Activated CD4-positive, CD25-positive, alpha-beta regulatory T cell treated with anti-CD3 and anti-CD28 coated beads, Interleukin-2, amount 50 U/mL, for 16 hours (primary cell): Measurements from ENCODE around the gene RNASE4.
A peak's percentile ranks its signal among the peaks of the same experiment; 100 is the strongest.
"Not testable (repeated sequence)": the region's sequence is repeated elsewhere in the genome, so short reads cannot be mapped to it uniquely, and the experiment has no call there.

Experiments
- DNase-seq: peaks from one replicate; pipeline ENCODE4 v3.0.0-alpha.2; 2020; ENCODE audit warnings: low read depth, low spot score

Gene RNASE4, protein sequence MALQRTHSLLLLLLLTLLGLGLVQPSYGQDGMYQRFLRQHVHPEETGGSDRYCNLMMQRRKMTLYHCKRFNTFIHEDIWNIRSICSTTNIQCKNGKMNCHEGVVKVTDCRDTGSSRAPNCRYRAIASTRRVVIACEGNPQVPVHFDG

DNA sequence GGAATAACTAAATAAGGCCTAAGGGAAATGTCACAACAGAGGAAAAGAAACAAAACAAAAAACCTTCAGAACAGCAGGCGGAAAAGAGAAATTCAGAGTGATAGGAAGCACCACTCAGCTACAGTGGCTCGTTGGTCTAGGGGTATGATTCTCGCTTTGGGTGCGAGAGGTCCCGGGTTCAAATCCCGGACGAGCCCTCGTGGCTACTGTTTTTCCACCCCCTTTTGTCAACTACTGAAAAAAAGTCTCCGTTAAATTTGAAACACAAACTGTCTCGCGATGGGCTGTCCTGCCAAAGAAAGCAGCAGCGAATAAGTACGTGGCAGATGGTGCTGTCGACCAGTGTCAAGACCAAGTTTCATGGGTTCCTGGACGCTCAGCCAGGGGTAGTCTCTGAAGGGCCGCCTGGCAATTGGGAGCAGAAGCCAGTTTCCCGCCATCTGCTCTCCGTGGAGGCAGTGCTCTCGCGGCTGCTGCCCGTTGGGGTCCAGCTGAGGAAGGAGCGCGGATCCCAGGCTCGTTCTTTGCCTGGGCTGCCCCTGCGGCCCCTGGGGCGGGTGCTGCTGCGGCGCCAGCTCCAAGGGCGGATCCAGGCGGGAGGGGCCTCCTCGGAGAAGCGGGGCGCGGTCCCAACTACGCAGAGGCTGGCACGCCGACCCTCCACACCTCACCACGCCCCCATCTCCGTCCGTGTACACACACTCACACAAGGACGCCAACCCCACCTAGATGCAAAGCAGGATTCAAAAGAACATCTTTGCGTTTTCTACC lies at the start of gene RNASE4:
TSS of gene RNASE4 (plus strand) at position 670 of the 771 bp plus-strand sequence. CDS start 14,812 bp downstream, outside the sequence.
- DNase-seq = peak; percentile 65

DNA sequence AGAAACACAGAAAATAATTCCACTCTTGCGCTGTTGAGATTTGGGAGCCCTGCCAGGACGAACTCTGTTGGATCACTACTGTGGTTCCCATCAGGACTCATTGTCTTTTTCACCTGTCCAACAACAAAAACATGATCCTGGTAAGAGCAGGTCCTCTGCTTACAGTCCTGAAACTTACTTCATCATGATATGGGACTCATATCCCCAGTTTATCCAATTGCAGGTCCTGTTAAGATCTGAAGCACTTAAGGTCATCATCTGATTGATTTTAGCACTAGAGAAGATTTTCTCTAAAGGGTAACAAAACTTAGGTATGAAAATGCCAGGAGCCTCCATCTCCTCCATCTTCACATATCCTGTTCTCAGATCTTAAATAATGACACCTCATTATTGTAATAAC lies 42.8 kb upstream of the RNASE4 start, which contains the start of gene OR6S1:
TSS of gene OR6S1 (minus strand) at position 101 of the 400 bp plus-strand sequence. CDS start at position 101, 0 bp downstream.
- DNase-seq = no peak

DNA sequence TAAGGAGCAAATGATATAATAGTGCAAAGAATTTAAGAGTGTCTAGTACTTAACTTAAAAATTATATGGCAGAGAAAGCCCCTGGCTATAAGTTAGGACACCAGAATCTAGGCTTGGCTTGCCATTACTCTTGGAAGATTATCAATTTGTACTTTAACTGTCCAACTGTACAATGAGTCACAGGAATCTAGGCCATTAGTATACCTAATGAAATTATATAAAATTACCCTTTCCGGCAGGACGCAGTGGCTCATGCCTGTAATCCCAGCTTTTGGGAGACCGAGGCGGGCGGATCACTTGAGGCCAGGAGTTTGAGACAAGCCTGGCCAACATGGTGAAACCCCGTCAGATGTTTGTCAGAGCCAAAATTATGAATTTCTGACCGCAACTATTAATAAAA lies 42.2 kb upstream of the RNASE4 start:
- no peak for DNase-seq

DNA sequence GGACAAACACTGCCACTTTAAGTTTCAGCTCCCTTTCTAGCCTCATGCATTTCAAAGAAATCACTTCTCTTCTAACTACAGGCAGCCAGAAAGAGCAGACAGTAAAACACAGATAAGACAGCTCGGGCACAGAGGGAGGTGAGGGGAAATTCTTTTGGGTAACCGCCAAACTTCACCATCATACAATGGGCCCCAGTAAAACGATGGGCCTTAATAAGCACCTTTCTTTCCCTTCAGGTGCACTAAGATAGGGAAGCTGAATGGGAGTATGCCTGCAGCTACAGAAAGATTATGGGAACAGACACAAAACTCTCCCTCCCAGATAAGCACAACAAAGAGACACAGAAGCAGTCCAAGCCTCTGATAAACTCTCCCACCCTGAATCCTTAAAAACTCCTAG lies 41.6 kb upstream of the RNASE4 start:
- DNase-seq = not testable (repeated sequence)

DNA sequence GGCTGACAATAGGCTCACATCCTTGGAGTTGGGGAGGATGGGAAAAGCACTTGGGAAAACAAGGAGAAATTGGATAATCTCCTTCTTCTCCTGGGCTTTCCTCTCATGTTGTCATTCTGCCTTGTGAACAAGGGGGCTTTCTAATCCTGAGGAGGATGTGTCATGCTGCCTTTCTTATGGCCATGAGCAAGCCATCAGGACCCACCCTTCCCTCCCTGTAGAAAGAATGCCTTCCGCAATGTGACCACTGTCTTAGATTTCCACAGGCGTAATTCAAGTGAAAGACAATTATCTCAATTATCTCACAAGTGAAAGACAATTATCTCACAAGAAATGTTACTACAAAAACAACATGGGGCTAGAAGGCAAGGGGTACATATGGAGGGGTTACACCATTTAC lies 39.8 kb upstream of the RNASE4 start:
- DNase-seq = no peak

DNA sequence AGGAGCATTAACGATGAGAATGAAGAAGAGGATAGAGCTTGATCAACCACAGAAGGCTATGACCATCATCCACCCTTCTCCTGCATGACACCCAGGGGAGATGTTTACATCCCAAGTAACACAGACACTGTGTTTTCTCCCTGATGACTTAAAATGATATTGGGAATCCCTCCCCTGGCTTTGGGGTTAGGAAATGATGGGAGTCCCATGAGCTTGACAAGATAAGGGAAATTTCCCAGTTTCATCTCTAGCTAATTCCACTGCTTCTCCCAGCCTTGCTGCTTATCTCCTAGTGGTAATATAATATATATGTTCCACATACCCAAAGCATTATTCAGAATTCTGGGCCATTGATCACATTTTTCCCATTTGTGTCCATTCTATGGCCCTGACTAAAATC lies 38.9 kb upstream of the RNASE4 start:
- no peak for DNase-seq

DNA sequence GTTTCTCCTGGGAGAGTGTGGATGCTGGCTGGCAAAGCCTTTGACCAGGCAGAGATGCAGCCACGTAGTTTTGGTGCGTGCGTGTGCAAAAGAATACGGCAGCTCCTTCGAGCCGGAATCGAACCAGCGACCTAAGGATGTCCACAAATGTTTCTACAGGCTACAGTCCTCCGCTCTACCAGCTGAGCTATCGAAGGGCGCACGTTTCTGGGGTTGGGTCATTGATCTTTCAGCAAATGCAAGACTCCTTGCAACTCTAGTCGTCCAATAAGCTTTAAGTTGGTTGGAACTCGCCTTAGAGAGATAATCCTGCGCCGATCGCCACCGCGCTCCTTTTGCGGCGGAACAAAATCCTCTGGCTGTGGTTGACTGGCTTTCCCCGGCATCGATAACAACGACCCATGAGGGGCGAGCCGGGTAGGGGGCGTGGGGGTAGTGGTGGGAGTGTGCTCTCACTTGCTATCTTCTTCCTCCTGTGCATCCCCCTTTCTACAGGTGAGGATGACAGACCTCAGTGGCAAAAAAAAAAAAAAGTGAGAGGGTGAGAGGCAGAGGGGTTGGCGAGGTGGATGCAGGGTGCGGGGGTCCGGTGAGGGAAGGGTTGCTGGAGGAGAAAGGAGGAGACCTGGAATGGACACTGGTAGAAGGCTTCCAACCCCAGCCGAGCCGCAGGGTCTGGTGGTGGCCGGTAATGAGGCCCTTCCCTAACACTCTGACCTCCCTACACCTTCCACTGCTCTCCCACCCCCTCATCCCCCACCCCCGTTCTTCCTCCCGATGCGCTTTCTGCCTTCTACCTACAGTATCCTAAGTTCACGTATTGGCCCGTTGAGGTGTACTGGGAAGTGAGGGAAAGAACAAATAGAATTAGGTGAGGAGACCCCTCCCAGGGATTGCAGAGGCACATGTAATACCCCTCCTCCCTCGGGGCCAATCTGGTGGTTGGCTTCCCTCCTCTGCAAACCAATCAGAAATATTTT lies 31.1 kb upstream of the RNASE4 start:
- no peak for DNase-seq

DNA sequence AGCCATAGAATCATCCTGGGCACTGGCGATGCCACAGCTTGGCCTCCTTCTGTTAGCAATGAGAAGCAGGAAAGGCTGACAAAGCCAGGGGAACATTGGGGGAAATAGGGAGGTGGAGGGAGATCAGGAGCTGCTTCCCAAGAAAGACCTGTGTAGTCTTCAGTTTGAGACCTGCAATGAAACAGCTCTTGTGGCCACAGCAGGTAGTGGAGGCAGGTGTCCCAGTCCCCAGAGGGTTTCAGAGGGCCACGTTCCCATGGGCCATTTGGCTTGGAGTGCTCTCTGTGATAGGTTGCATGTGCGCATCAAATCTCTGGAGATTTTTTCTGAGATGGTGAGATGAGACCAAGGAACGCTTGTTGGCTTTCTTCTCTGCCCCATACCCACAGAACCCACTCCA lies 28.5 kb upstream of the RNASE4 start:
- DNase-seq = no peak

DNA sequence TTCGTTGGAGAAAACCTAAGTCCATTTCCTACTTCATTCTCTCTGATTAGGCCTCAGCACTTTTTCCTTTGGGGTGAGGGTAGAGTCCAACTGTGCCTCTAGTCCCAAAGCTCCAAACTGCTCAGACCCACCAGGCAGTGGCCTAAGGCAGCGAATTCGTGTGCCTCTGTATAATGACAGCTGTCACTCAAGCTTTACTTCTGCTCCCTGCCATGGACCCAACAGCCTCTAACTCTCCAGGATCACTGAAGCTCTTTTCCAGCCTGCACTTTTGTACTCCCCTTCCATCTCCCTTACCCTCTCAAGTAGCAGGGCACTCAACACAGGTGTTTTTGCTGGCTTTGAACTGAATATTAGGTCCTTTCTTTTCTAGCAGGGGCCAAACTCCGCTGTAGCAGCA lies 28.1 kb upstream of the RNASE4 start:
- DNase-seq = no peak

DNA sequence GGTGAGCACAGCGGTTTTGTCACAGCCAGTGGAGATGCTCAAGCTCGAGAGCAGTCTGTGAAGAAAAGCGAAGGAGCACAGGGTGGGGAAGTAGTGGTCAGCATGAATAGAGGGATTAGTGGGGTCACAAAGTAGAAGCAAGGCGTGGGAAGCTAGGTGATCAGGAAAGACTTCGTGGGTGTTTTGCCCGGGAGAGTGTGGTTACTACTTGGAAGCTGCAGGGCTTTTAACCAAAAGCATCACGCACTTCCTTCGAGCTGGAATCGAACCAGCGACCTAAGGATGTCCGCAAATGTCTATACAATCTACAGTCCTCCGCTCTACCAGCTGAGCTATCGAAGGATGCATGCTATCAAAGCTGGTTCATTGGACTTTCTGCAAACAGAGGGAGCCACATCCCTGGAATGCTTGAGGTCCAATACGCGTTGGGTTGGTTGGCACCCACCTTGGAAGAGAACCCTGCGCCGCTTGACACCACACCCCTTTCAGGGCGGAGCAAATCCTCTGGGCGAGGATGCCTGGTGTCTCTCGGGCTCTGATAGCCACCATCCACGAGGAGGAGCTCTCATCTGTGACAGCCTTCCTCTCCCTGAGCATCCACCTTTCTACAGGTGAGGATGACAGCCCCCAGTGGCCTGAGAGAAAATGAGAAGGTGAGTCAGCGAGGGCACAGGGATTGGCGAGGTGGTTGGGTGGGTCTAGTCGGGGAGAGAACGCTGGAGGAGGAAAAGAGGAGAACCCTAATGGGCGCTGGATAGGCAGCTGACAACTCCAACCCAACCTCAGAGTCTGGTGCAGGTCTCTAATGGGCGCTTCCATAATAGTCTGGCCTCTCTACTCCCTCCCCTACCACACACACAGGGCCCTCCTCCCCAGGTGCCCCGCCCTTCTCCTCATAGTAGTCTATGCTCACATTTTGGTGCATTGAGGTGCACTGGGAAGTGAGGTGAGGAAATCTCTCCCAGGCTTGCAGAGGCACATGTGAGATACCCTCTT lies 26.8 kb upstream of the RNASE4 start:
- DNase-seq = no peak

DNA sequence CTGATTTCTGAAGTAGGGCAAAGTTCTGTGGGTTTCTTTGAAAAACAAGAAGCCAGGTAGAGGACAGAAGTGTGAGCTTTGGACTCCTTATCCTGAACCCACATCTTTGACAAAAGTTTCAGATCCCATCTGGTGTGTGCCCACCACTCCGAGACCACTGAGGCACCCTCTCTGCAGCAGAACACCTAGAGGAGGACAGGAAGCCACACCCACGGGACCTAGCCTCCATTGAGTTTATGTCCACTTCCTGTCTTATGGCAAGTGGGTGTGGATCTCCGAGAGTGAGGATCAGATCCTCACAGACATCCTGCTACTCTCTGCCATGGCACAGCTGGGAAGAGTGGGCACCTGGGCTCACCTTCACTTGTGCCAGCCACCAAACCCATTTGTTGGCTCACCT lies 26.1 kb upstream of the RNASE4 start:
- DNase-seq = no peak

DNA sequence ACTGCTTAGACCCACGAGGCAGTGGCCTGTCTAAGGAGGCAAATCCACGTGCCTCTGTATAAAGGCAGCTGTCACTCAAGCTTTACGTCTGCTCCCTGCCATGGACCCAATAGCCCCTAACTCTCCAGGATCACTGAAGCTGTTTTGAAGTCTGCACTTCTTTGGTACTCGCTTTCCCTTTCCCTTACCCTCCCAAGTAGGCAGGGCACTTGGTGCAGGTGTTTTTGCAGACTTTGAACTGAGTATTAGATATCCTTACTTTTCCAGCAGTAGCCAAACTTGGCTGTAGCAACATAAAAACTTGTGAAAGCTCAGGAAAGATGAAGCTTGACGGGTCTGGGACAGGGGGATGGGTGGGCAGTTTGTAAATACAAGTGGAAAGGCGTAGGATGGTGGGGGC lies 25.0 kb upstream of the RNASE4 start:
- DNase-seq = no peak

DNA sequence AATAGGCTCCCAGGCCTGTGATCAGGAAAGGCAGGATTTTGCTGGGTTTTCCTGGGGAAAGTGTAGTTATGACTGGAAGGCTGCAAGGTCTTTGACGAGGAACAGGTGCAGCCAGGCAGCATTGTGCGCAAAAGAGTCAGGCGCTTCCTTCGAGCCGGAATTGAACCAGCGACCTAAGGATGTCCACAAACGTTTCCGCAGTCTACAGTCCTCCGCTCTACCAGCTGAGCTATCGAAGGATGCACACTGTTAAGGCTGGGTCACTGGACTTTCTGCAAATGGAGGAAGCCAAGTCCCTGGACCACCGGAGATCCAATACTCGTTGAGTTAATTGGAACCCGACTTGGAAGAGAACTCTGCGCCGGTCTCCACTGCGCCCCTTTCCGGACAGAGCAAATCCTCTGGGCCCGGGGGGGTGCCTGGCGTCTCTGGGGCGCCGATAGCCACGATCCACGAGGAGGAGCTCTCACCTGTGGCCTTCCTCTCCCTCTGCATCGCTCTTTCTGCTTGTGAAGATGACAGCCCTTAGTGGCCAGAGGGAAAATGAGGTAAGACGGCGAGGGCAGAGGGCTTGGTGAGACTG lies 24.5 kb upstream of the RNASE4 start:
- no peak for DNase-seq

DNA sequence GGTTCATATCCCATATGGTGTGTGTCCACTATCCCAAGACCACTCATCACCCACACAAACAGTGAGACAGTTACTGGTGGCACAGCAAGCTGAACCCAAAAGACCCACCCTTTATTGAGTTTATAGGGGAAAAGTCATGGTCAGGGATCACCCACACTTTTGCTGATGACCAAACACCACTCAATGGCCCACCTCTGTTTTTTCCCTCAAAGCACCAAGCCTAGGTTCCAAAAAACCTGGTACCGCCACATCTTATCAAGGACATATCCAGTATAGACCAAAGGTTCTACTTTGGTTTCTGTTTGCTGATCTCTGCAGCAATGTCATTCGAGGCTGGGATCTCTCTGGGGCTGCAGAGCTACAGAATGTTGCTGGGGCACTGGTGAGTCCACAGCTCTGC lies 23.2 kb upstream of the RNASE4 start:
- no peak for DNase-seq

DNA sequence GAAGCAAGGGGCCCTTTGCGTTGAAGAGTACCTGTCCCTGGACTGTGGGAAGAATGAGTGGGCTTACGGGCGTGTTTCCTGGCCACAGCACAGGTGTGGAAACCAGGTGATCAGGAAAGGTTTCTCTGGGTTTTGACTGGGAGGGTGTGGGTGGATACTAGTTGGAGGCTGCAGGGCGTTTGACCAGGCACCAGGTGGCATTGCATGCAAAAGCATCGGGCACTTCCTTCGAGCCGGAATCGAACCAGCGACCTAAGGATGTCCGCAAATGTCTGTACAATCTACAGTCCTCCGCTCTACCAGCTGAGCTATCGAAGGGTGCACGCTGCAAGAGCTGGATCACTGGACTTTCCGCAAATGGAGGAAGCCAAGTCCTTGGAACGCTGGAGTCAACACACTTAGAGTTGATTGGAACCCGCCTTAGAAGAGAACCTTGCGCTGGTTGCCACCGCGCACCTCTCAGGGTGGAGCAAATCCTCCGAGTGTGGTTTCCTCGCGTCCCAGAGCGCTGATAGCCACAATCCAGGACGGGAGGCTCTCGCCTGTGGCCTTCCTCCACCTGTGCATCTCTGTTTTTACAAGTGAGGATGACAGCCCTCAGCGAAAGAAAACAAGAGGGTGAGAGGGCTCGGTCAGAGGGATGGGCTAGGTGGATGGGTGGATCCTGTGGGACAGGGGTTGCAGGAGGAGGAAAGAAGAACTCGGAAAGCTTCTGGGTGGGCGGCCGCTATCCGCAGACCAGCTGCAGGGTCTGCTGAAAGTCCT lies 21.2 kb upstream of the RNASE4 start:
- peak; percentile 52 for DNase-seq

DNA sequence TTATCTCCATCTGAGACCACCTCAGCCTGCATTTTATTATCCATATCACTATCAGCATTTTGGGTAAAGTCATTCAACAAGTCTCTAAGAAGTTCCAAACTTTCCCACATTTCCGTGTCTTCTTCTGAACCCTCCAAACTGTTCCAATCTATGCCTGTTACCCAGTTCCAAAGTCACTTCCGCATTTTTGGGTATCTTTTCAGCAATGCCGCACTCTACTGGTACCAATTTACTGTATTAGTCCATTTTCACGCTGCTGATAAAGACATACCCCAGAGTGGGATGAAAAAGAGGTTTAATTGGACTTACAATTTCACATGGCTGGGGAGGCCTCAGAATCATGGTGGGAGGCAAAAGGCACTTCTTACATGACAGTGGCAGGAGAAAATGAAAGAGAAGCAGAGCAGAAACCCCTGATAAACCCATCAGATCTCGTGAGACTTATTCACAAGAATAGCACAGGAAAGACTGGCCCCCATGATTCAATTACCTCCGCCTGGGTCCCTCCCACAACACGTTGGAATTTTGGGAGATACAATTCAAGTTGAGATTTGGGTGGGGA lies 17.9 kb upstream of the RNASE4 start:
- DNase-seq = not testable (repeated sequence)

DNA sequence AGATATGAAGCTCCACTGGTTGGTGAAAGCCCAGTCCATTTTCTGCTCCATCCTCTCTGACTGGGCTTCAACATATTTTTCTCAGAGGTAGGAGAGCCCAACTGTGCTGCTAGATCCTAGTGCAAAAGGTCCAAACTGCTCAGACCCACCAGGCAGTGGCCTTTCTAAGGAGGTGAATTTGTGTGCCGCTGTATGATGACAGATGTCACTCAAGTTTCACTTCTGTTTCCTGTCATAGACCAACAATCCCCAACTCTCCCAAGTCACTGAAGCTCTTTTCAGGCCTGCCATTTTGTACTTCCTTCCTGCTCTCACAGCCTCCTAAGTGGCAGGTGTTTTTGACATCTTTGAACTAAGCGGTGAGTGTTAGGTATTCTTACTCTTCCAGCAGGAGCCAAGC lies 16.4 kb upstream of the RNASE4 start:
- no peak for DNase-seq

DNA sequence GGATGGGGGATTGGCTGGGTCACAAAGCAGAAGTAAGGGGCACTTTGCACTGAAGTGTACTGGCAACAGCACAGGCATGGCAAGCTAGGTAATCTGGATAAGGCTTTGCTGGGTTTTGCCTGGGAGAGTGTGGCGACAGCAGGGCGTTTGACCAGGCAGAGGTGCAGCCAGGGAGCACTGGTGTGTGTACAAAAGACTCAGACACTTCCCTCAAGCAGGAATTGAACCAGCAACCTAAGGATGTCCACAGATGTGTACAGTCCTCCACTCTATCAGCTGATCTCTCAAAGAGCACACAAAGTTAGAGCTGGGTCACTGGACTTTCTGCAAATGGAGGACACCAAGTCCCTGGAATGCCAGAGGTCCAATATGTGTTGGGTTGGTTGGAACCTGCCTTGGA lies 15.4 kb upstream of the RNASE4 start:
- DNase-seq = no peak

DNA sequence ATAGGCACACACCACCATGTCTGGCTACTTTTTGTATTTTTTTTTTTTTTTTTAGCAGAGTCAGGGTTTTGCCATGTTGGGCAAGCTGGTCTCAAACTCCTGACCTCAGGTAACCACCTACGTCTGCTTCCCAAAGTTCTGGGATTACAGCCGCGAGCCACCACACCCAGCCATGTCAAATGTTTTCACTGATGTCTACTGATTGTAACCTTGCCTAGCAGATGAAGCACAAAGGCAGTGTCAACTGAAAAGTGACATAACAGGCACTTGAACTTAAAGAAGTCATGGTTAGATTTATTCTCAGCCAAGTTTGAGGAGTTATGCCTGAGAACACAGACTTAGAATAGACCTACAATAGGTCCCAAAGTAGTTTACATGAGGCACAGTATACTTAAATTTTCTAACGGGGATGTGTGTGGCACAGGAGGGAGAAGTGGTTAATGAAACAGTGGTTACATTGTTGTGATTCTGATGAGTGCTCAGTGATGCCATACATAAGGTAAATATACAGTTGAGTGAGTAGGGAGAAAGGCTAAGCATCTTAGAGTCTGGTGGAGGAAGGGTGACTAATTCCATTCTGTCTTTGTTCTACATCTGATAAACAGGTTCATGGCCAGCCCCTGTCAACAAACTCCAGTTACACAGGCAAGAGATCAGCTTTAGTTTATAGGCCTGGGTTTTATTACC lies 12.6 kb upstream of the RNASE4 start:
- no peak for DNase-seq
